ENCODE results near the gene MTMR10. TPM values are rescaled to one million over a fixed set of nuclear protein-coding genes. Genes with fewer than 3 reads are reported as not detected.

Gene MTMR10
- polyA plus RNA-seq, 2 of the 4 experiments (the other 2 are of a cell fraction): 11.9 to 23.1 TPM

GRCh38 chr15:31031471-31032067 is 40.1 kb upstream of the MTMR10 start:
- ATAC-seq (no peak), DNase-seq (ENCODE audit: low read depth in 1 of 2, low spot score in 1 of 2) (no peak), FAIRE-seq (no peak)
- TF ChIP-seq HDAC2 (IDR thresholded peaks at IDR 0.05): no peak
- TF ChIP-seq USF2 (IDR thresholded peaks at IDR 0.05): no peak
- no peak for TF ChIP-seq CBX2 (IDR thresholded peaks at IDR 0.05; ENCODE audit: borderline replicate concordance, low read depth)
- TF ChIP-seq TP53 (CRISPR knock-in tag; IDR thresholded peaks at IDR 0.05): no peak
- TF ChIP-seq EP300 (IDR thresholded peaks at IDR 0.05): no peak
- TF ChIP-seq CTCF (IDR thresholded peaks at IDR 0.05): no peak
- no peak for TF ChIP-seq PBX3 (IDR thresholded peaks at IDR 0.05)
- no peak for TF ChIP-seq ZNF302 (CRISPR knock-in tag; IDR thresholded peaks at IDR 0.05)
- no peak for TF ChIP-seq NFE2L2 (conservative IDR thresholded peaks at IDR 0.05; ENCODE audit: low read length)
- TF ChIP-seq CBX8 (IDR thresholded peaks at IDR 0.05): no peak
- TF ChIP-seq RAD21 (conservative IDR thresholded peaks at IDR 0.05 in 1 of 2, IDR thresholded peaks at IDR 0.05 in 1 of 2): no peak
- no peak for TF ChIP-seq RNF2 (IDR thresholded peaks at IDR 0.05; ENCODE audit: borderline replicate concordance, low read depth)
- TF ChIP-seq, protein P1, sequence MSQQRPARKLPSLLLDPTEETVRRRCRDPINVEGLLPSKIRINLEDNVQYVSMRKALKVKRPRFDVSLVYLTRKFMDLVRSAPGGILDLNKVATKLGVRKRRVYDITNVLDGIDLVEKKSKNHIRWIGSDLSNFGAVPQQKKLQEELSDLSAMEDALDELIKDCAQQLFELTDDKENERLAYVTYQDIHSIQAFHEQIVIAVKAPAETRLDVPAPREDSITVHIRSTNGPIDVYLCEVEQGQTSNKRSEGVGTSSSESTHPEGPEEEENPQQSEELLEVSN (IDR thresholded peaks at IDR 0.05; ENCODE audit: borderline replicate concordance, low read depth): no peak
- no peak for TF ChIP-seq KDM1A (IDR thresholded peaks at IDR 0.05; ENCODE audit: low read depth)
- TF ChIP-seq RARB (CRISPR knock-in tag; IDR thresholded peaks at IDR 0.05): no peak
- TF ChIP-seq MYC (IDR thresholded peaks at IDR 0.05; ENCODE audit: borderline replicate concordance, low read length): no peak
- no peak for TF ChIP-seq FOXS1 (CRISPR knock-in tag; IDR thresholded peaks at IDR 0.05)
- no peak for TF ChIP-seq SMC3 (IDR thresholded peaks at IDR 0.05)
- TF ChIP-seq, protein P2, sequence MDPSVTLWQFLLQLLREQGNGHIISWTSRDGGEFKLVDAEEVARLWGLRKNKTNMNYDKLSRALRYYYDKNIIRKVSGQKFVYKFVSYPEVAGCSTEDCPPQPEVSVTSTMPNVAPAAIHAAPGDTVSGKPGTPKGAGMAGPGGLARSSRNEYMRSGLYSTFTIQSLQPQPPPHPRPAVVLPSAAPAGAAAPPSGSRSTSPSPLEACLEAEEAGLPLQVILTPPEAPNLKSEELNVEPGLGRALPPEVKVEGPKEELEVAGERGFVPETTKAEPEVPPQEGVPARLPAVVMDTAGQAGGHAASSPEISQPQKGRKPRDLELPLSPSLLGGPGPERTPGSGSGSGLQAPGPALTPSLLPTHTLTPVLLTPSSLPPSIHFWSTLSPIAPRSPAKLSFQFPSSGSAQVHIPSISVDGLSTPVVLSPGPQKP (IDR thresholded peaks at IDR 0.05; ENCODE audit: low read depth, low read length): no peak
- no peak for TF ChIP-seq GATA3 (IDR thresholded peaks at IDR 0.05; ENCODE audit: borderline replicate concordance)
- no peak overlapping the region for H3K4me2 ChIP-seq
- ChIA-PET POLR2A (no interaction called here), CTCF (interaction anchor here (0.6 to 0.7 kb wide), 2 partner anchors 15 to 784 kb away, joined by 3 to 4 read pairs; no protein-coding TSS in a partner anchor)
- no peak overlapping the region for H3K4me3 ChIP-seq
- H3K4me1 ChIP-seq: no peaks in the 10 kb centered on the region
- no peak overlapping the region for H3K27ac ChIP-seq
- WGBS (ENCODE audit: missing lambda C conversion rate): 67% methylated on average over 3 of the region's 3 CpGs
- no peaks in the 10 kb centered on the region for H3K9me3 ChIP-seq

GRCh38 chr15:31027910-31028578 is 36.6 kb upstream of the MTMR10 start:
- Histone ChIP-seq H3K27ac (no peak overlapping the region), H3K4me1 (peaks cover 18% of the 10 kb centered on the region), H3K9me3 (no peaks in the 10 kb centered on the region), H3K4me2 (no peak overlapping the region), H3K4me3 (no peak overlapping the region)
- ATAC-seq (no peak), FAIRE-seq (peak; percentile 18), DNase-seq (ENCODE audit: low read depth in 1 of 2, low spot score in 1 of 2) (no peak)
- ChIA-PET CTCF (interaction anchor here (1.0 to 1.3 kb wide), 3 partner anchors 9 to 30 kb away, joined by 3 to 4 read pairs (median 3); no protein-coding TSS in a partner anchor), POLR2A (no interaction called here)
- WGBS (ENCODE audit: missing lambda C conversion rate): 85% methylated on average over 8 of the region's 8 CpGs
- TF ChIP-seq SREBF2 (IDR thresholded peaks at IDR 0.05) (no peak), NFE2L2 (conservative IDR thresholded peaks at IDR 0.05; ENCODE audit: low read length) (no peak), MAX (IDR thresholded peaks at IDR 0.05) (no peak), POLR2AphosphoS2 (conservative IDR thresholded peaks at IDR 0.05; ENCODE audit: low read length) (no peak), HES2 (IDR thresholded peaks at IDR 0.05) (no peak), RAD21 (conservative IDR thresholded peaks at IDR 0.05 in 1 of 2, IDR thresholded peaks at IDR 0.05 in 1 of 2) (no peak), BCL3 (IDR thresholded peaks at IDR 0.05) (no peak), HEYL (CRISPR knock-in tag; IDR thresholded peaks at IDR 0.05) (no peak), CHD2 (IDR thresholded peaks at IDR 0.05; ENCODE audit: low read length, partially characterized antibody) (no peak), ZSCAN20 (CRISPR knock-in tag; IDR thresholded peaks at IDR 0.05) (no peak), USF2 (IDR thresholded peaks at IDR 0.05) (no peak), PHF8 (IDR thresholded peaks at IDR 0.05; ENCODE audit: borderline replicate concordance, low read depth) (no peak)

Data from A549 (cell line).